Thoracic aorta (tissue), 2 donors: ENCODE measurements around the gene C3orf85. TPM values are rescaled to one million over a fixed set of nuclear protein-coding genes. Genes with fewer than 3 reads are reported as not detected.

ENCODE experiments used
- ATAC-seq: fragments of 150-250 bp; one replicate; pipeline ENCODE4 v1.8.0; 2017; ENCODE audit warnings: low read depth; ENCODE audit not compliant: insufficient number of reproducible peaks, low FRiP score
- DNase-seq: peaks from one replicate; pipeline ENCODE4 v3.0.0-alpha.2; 2020; ENCODE audit warnings: low spot score
- H3K27ac ChIP-seq, 2 donors: fragments of 200-600 bp; sonication (generic); 1 replicate in 1 of 2; 2 replicates in 1 of 2; pipeline ENCODE4 v1.5.1; 2016; ENCODE audit warnings: mild to moderate bottlenecking in 2 of 2, moderate library complexity in 2 of 2
- H3K27me3 ChIP-seq: fragments of 200-600 bp; sonication (generic); replicated peaks from 2 replicates; pipeline ENCODE4 v1.6.0; 2016; ENCODE audit warnings: mild to moderate bottlenecking; ENCODE audit not compliant: insufficient read depth
- H3K36me3 ChIP-seq: fragments of 200-600 bp; sonication (generic); one replicate; pipeline ENCODE4 v1.5.1; 2016
- H3K4me1 ChIP-seq, 2 donors: fragments of 200-600 bp; sonication (generic); 1 replicate in 1 of 2; 2 replicates in 1 of 2; pipeline versions ENCODE4 v1.5.1 to v1.6.0; 2016; ENCODE audit warnings: low read depth in 2 of 2, mild to moderate bottlenecking in 1 of 2; ENCODE audit not compliant: control insufficient read depth in 1 of 2
- H3K4me3 ChIP-seq: fragments of 200-600 bp; sonication (generic); 2 replicates; pipeline ENCODE4 v1.5.1; 2016; ENCODE audit warnings: mild to moderate bottlenecking
- H3K9me3 ChIP-seq: fragments of 200-600 bp; sonication (generic); 2 replicates; pipeline ENCODE4 v1.5.1; 2016
- CTCF ChIP-seq: fragments of 200-600 bp; sonication (generic); IDR thresholded peaks from one replicate; pipeline ENCODE4 v1.5.1; 2019; ENCODE audit warnings: antibody characterized with exemption
- total RNA-seq, 2 donors: library from RNA; depleted of rRNA; stranded (reverse); fragments of >200 nt; gene quantifications; one replicate each; pipeline versions ENCODE4 v1.1.0 to v1.2.3, GENCODE V29; 2016

Gene C3orf85
- total RNA-seq, 2 donors from 2014 or later, result not detected

GRCh38 chr3:109143646-109144045 lies 7.1 kb downstream of the C3orf85 start:
- ATAC-seq, result no peak
- DNase-seq, result no peak
- H3K9me3 ChIP-seq, result no peaks in the 10 kb centered on the region
- H3K36me3 ChIP-seq, result no peaks in the 10 kb centered on the region
- H3K4me3 ChIP-seq, result no peak overlapping the region
- no peaks in the 10 kb centered on the region for H3K4me1 ChIP-seq
- H3K27ac ChIP-seq, result no peak overlapping the region
- TF ChIP-seq CTCF, result no peak
- H3K27me3 ChIP-seq, result no peaks in the 10 kb centered on the region

- H3K27me3 ChIP-seq, result no peaks in the 10 kb centered on the region
- no peak overlapping the region for H3K4me3 ChIP-seq
- H3K36me3 ChIP-seq, result no peaks in the 10 kb centered on the region
- no peak for DNase-seq
- no peak overlapping the region for H3K27ac ChIP-seq
- no peak for ATAC-seq
- no peaks in the 10 kb centered on the region for H3K9me3 ChIP-seq
- TF ChIP-seq CTCF, result no peak
- no peaks in the 10 kb centered on the region for H3K4me1 ChIP-seq
Observed at GRCh38 chr3:109149078-109149477, 12.6 kb downstream of the C3orf85 start.

GRCh38 chr3:109152320-109152719 lies 15.8 kb downstream of the C3orf85 start:
- Histone ChIP-seq H3K9me3 (no peaks in the 10 kb centered on the region), H3K36me3 (no peaks in the 10 kb centered on the region), H3K4me3 (no peak overlapping the region), H3K4me1 (no peaks in the 10 kb centered on the region), H3K27me3 (no peaks in the 10 kb centered on the region), H3K27ac (no peak overlapping the region)
- TF ChIP-seq CTCF, result no peak
- ATAC-seq (no peak), DNase-seq (no peak)

- no peak overlapping the region for H3K27ac ChIP-seq
- H3K9me3 ChIP-seq, result no peaks in the 10 kb centered on the region
- DNase-seq (no peak), ATAC-seq (no peak)
- no peaks in the 10 kb centered on the region for H3K4me1 ChIP-seq
- TF ChIP-seq CTCF, result no peak
- H3K27me3 ChIP-seq, result no peaks in the 10 kb centered on the region
- no peaks in the 10 kb centered on the region for H3K36me3 ChIP-seq
- H3K4me3 ChIP-seq, result no peak overlapping the region
Observed at GRCh38 chr3:109154979-109155378, 18.5 kb downstream of the C3orf85 start.

GRCh38 chr3:109155828-109156227 lies 19.3 kb downstream of the C3orf85 start:
- no peak for TF ChIP-seq CTCF
- no peak overlapping the region for H3K4me3 ChIP-seq

More at GRCh38 chr3:109155828-109156227, 19.3 kb downstream of the C3orf85 start:
- H3K27ac ChIP-seq, result no peak overlapping the region
- no peaks in the 10 kb centered on the region for H3K36me3 ChIP-seq
- ATAC-seq, result no peak
- DNase-seq, result no peak
- no peaks in the 10 kb centered on the region for H3K4me1 ChIP-seq
- no peaks in the 10 kb centered on the region for H3K27me3 ChIP-seq
- no peaks in the 10 kb centered on the region for H3K9me3 ChIP-seq
